ENCODE data around the gene MRPS22.

MRPS22 gene

DNA sequence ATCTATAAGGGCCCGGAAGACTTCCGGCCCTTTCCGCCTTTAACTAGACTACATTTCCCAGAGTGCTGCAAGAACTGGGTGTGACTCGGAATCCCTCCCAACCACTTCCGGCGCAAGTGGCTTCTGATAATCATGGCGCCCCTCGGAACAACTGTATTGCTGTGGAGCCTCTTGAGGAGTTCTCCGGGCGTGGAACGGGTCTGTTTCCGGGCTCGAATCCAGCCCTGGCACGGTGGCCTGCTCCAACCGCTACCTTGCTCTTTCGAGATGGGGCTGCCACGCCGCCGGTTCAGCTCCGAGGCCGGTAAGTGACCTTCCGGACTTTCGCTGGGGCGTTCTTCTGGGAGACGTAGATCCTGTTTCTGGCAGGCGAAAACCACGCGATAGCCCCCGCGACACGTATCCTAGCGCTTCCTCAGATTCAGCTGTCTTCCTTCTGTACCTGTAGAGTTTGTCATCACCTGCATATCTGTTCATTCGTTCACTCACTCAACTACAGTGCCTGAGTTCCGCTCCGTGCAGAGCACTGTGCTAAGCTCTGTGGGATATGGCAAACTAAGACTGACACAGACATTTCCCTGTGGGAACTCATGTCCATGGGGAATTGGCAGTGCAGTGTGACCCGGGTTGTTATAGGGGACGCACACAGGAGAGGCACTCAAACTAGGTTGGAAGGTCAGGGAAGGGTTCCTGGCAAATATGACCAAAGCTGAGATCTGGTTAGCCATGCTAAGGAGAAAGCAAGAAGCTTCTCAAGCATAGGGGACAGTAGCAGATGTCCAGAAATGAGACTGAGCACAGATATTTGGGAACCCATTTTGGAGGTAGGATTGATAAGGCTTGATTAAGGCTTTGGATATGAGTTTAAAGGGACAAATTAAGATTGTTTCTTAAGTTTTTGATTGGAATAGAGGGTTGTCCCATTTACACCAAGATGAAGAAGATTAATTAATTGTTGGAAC is at the start of gene MRPS22:
MRPS22 (plus strand) TSS at position 126 of the 962 bp plus-strand sequence; CDS start at position 133, 7 bp downstream.
- DNase-seq, result peak; percentile 93

DNA sequence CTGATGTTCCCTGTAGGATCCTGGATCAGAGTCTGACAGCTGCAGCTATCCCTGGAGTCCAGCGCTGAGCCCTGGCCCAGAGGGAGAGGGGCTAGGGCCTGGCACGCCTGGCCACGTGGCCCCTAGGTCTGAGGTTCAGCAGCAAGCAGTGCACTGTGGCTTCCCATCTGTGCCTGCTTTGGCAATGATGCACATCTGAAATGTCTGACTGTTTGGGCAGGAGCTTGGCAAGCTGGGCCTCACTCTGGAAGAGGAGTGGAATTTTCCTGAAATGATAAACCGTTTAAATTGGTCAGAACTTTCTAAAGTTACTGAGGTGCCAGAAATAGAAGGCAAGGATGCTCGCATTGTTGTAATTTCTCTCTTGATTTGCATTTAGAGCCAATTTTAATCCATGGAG is 48.8 kb upstream of the MRPS22 start:
- DNase-seq, result no peak

DNA sequence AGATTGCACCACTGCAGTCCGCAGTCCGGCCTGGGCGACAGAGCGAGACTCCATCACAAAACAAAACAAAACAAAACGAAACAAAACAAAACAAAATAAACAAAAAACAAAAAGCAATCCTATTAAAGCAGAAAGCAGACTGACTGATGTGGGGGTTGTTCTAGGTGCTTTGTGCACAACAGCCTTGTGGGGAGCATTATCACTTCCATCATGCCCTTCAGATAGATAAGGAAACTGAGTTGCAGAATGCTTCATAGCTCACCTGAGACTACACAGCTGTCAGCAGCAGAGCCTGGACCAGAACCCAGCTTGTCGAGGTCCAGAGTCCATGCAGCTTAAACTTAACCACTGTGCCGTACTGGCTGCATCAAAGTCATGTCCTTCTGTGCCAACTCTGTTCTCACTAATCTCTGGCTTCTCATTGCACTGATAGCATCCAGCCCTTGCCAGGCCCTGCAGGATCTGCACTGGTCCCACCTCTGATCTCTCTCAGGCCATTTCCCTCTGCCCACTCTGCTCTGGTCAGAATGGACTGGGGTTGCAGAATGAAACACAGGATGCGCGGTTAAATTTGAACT is 47.6 kb upstream of the MRPS22 start:
- DNase-seq, result no peak

DNA sequence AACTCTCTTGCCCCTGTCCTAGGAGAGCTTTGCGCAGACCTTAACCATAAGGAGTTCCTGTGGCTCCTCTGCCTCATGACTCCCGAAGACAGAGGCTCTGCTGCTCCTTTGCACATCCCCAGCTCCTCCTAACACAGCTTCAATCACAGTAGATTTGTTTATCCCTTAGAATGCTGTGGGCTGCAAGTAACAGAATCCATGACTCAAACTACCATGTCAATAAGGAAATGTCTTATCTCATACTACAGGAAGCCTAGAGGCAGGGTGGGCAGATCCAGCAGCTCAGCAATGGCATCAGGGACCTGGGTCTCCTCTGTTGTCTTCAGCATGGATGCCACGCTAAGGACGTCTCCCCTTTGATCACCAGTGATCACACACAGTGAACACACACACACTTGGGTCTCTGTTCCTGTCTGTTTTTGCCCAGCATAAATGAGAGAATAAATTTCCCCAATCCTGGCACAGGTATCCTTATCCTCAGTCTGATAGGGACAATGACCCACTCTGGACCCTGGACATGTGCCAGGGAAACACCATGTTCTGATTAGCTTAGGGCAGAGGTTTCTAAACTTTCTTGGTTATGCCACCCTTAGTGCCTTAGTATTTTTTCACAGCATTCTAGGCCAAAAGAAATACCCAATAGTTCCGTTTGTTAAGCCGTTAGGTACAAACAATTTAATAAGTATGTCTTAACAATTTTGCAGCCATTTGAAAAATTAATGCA is 46.1 kb upstream of the MRPS22 start:
- no peak for DNase-seq

DNA sequence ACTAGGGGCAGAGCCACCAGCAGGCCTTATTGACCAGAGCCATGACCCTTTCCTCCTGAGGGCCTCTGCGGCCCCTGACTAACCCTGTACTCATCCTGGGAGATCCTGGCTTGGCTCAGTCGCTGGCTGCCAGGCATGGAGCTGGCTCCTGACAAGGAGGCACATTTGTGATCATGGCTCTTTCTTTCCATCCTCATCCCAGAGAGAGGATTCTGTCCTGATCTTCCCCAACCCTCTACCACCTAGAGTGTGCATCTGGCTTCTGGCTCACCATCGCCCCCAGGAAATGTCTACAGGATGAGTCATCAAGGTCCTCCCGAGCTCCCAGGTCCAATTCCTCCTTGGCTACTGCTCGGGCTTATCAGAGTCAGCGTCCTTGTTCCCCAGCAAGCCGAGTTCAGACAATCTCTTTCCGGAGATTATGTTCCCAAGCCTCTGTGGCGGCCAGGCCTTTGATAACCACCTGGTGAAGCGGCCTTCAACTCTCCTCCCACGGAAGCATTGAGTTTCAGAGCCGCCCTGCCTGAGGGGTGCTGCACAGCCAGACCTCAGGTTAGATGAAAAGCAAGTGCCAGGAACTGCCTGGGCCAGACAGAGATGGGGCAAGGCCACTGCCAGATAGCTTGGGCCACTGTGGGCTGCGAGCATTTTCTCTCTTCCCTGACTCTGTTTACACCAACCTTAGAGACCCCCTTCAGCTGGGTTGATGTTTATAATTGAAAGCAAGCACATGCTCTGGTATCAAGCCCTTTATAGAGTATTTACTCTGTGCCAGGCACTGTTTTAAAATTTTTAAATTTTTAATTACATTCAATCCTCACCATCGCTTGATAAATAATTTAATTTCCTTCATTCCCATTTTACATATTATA is 44.3 kb upstream of the MRPS22 start:
- DNase-seq, result peak; percentile 46

DNA sequence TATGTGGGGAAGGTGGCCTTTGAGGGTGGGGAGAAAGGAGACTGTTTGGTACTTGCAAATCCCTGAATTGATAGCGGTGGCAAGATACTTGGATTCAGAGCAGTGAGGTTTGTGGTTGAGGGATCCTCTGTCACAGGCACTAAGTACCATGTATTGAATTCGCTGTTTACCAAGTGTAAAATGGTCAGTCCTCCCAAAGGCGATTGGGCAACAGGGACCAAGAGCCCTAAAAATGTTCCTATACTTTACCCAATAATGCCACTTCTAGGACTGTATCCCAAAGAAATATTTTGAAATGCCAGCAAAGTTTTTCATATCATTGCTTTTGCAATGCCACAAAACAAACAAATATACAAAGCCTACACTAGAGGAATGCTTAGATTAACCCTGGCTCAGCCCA is 43.4 kb upstream of the MRPS22 start:
- no peak for DNase-seq

DNA sequence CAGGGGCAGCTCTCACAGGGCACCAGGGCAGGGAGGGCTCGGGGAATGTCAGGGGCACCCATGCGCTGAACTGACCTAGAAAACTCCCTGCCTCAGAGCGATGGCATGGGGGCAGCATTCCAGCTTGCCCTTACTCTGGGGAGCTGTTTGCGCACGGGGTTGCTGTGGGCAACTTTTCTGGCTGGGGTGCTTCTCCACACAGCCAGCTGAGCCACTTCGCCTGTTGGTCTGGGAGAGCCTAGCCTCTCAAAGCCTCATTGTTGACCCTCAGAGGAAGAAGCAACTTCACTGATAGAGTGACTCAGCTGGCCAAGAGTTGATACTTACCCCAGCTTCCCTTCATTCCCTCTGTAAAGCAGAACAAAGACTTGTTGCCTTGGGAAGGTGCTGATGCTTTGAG is 42.6 kb upstream of the MRPS22 start:
- peak; percentile 32 for DNase-seq

GRCh38 chr3:139301654-139302053 is 42.2 kb upstream of the MRPS22 start:
- no peak for DNase-seq

DNA sequence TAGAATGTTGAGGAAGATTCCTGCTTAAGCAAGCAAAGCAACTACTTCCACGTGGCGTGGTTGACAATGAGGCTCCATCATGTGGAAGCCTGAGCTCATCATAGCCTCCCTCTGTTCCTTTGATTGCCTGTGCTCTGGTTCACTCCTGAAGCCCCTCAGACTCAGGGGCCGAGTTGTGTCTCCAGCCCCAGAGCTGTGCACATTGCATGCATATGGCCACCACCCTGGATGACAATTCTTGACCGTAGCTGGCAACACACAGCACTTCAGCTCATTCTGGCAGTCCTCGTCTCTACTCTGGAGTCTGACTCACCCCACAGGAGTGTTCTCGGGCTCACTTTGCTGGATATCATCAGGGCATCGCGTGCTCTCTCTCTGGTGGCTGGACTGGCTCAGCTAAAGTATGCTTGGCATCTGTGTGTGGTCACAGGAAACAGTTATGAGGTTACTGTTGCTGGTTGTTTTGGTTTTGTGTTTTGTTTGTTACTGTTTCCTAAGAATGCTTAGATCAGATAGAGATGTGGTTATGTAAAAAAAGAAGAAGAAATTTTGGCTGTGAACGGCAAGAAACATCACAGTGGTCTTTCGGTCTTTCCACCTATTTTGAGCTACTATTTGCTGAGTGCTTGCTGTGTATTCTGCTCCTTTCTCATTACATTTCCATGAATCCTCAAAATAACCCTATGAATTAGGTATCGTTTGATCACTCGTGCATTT is 41.6 kb upstream of the MRPS22 start:
- peak; percentile 98 for DNase-seq

DNA sequence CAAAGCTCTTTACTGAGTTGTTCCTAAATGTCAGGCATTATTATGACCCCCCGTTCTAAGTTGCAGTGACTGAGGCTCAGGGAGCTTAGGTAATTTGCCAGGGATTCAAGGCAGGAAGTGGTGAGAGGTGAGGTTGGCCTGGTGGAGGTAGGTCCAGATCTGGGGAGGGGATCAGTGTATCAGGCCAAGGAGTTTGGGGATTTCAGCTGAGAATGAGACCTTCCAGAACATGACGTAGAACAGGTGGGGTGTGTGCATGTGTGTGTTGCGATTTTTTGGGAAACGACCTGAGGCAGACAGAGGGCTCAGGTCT is 41.1 kb upstream of the MRPS22 start:
- DNase-seq, result peak; percentile 69

DNA sequence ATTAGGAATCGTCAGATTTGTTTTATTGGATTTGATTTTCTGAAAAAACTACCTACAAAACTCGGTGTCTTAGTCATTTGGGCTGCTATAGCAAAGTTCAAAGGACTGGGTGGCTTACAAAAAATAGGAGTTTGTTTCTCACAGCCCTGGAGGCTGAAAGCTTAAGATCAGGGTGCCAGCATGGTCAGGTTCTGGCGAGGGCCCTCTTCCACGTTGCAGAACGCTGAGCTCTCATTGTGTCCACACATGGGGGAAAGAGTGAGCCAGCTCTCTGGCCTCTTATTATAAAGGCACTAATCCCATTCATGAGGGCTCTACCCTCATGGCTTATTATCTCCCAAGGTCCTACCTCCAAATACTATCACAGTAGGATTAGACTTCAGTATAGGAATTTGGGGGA is 40.6 kb upstream of the MRPS22 start:
- no peak for DNase-seq

- DNase-seq, result no peak
Observed at GRCh38 chr3:139304383-139304782, 39.4 kb upstream of the MRPS22 start.

DNA sequence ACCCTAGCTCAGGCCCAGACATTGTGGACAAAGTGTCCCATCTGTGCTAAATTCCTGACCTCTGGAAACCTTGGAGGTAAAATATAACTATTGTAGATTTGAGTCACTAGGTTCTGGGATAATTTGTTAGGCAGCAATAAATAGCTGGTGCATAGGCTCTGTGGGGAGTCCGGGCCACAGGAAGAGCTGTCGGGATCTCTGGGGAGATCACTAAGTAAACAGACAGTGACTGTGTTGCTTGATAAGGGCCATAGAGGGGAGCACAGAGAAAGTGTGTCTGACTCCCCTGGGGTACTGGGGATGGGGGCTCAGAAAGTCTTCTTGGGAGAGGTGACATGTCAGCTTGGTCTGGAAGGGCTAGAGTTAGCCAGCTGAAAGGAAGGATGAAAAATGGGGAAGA is 37.7 kb upstream of the MRPS22 start:
- DNase-seq, result no peak

GRCh38 chr3:139307072-139307491 is 36.7 kb upstream of the MRPS22 start:
- no peak for DNase-seq

DNA sequence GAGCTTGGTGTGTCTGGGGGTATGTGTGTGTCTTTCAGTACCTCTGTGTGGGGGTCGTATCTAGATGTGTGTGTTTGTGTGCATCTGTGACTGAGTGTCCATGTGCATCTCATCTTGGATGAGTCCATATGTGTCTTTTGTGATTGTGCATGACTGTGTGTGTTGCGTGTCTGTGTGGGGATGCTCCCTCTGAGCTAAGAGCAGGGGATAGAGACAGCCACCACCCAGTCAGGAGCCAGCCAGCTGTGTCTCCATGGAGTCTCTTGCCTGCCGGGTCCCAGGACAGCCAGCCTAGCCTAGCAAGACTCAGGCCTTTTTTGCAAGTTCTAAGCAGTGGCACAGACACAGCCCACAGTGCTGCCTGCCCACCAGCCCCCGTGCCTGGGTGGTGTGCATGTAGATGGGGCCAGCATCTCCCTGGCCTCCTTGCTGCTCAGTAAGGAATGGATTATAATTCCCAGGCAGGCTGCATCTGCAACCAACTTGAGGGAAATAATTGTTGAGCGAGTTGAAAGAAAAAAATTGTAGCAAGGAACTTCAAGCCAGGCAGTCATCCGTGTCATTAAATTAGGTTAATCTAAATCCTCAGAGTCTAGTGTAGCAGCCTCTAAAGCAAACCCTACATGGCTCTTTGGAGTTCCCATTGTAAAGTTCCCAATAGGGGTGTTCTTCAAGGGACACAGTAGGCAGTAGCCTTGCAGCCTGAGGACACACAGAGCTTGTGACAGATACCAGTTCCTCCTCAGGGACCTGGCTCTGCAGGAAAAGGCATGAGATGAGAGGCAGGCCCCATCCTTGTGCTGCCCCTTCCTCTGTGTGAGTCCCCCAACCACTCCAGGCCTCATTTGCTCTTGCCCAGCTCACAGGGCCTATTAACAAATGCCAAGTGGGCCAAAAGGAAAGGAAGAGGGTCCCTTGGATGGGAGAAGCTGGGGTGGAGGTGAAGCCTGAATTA is 35.9 kb upstream of the MRPS22 start:
- DNase-seq, result no peak

DNA sequence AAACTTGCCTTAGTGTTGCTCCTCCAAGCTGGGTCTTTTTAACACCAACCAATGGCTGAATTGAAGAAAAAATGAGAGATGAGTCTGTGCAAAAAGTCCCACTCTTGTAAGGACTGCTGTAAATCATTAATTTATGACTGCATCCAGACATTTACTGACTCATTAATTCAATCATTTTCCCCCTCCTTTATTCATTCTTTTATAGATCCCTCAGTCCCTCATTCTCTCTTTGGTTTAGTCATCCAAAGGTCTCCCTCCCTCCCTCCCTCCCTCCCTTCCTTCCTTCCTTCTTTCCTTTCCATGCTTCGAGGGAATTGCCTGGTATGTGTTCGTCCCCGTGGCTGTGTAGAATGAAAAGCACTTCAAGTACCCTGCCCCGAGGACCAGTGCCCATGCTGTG is 35.3 kb upstream of the MRPS22 start:
- peak; percentile 97 for DNase-seq

- DNase-seq, result no peak
Observed at GRCh38 chr3:139309061-139309591, 34.7 kb upstream of the MRPS22 start.

GRCh38 chr3:139309880-139310279 is 33.9 kb upstream of the MRPS22 start:
- peak; percentile 62 for DNase-seq

GRCh38 chr3:139310474-139310933 is 33.3 kb upstream of the MRPS22 start:
- DNase-seq, result peak; percentile 79

DNA sequence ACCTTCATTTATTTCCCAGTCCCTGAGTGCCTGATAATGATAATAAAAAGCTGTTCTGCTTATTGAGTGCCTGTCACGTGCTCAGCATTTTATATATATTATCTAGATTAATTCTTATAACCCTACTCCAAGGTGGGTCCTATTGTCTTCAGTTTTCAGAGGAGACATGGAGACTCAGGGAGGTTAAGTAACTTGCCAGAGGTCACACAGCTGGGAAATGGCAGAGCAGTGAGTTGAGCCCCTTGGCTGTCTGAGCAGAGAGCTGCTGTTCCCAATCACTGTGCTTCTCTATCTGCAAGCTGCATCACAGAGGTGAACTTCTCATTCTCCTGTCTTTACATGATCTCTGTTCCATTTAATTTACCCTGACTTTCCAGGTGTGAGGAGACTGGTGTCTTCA is 32.3 kb upstream of the MRPS22 start:
- DNase-seq, result no peak

DNA sequence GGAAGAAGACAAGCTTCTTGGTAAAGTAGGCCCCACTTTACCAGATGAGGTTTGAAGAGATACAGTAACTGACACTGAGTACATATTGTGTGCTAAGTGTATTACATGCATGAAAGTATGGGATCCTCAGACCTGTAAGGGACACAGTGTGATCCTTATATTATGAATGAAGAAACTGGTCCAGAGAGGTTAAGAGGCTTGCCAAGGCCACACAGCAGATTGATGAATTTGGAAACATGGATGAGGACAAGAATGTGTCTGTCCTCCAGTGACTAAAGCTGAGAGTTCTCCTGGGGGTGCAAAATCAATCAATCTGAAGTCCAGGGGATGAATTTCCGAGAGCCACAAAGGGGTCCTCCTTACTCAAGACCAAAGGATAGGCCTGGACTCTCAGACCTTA is 31.4 kb upstream of the MRPS22 start:
- DNase-seq, result no peak
